ENCODE data around the gene MMP24.
A peak's percentile ranks its signal among the peaks of the same experiment; 100 is the strongest.

MMP24 gene

DNA sequence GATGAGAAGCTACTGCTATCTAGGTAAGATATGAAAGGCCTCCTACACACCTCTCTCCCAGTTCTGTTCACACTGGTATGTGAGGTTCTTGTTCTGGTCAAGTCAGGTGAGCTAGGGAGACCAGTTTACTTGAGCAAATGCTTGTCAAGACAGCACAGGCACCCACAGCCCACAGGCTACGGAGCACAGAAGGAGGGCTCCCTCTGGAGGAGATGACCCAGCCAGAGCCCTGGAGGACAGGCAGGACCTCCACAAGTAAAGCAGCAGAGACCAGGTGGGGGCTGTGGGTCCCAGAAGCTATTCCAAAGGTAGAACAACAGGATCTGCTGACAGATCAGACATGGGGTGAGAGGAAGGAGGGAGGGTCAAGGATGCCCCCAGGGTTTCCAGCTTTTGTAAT, 38.3 kb downstream of the MMP24 start:
- TF ChIP-seq, protein P1, sequence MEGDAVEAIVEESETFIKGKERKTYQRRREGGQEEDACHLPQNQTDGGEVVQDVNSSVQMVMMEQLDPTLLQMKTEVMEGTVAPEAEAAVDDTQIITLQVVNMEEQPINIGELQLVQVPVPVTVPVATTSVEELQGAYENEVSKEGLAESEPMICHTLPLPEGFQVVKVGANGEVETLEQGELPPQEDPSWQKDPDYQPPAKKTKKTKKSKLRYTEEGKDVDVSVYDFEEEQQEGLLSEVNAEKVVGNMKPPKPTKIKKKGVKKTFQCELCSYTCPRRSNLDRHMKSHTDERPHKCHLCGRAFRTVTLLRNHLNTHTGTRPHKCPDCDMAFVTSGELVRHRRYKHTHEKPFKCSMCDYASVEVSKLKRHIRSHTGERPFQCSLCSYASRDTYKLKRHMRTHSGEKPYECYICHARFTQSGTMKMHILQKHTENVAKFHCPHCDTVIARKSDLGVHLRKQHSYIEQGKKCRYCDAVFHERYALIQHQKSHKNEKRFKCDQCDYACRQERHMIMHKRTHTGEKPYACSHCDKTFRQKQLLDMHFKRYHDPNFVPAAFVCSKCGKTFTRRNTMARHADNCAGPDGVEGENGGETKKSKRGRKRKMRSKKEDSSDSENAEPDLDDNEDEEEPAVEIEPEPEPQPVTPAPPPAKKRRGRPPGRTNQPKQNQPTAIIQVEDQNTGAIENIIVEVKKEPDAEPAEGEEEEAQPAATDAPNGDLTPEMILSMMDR (conservative IDR thresholded peaks at IDR 0.05; ENCODE audit: low read depth), result no peak; the same call in 1 of the 2 replicates
- POLR2A ChIA-PET (ENCODE audit: low non-redundant PET), result no interaction called here
- CTCF ChIA-PET, result interaction anchor here (0.6 to 2.7 kb wide), 10 partner anchors 8 to 359 kb away, joined by 3 to 14 read pairs (median 3); partner anchors contain the start of gene EDEM2
- no peak for DNase-seq (ENCODE audit: low spot score)
- peak overlapping the region; percentile 89; the same call in 1 of the 2 replicates for H3K27ac ChIP-seq

DNA sequence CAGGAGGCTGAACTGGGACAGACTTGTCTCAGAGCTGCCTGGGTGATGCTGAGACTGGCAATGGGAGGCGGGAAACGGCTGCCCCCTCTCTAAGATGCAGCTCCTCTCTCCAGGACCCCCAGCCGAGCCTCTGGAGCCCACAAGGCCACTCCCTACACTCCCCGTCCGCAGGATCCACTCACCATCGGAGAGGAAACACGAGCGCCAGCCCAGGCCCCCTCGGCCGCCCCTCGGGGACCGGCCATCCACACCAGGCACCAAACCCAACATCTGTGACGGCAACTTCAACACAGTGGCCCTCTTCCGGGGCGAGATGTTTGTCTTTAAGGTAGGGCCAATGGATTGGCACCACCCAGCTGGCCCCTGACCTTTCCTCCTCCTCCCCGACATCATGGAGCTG, 40.6 kb downstream of the MMP24 start:
- no peak for DNase-seq (ENCODE audit: low spot score)
- no peak overlapping the region; the same call in 1 of the 2 replicates for H3K27ac ChIP-seq
- CTCF ChIA-PET, result interaction anchor here (0.6 to 1.3 kb wide), 2 partner anchors 53 to 122 kb away, joined by 4 to 8 read pairs; no protein-coding TSS in a partner anchor
- TF ChIP-seq, protein P1 (conservative IDR thresholded peaks at IDR 0.05; ENCODE audit: low read depth), result no peak
- POLR2A ChIA-PET (ENCODE audit: low non-redundant PET), result no interaction called here

DNA sequence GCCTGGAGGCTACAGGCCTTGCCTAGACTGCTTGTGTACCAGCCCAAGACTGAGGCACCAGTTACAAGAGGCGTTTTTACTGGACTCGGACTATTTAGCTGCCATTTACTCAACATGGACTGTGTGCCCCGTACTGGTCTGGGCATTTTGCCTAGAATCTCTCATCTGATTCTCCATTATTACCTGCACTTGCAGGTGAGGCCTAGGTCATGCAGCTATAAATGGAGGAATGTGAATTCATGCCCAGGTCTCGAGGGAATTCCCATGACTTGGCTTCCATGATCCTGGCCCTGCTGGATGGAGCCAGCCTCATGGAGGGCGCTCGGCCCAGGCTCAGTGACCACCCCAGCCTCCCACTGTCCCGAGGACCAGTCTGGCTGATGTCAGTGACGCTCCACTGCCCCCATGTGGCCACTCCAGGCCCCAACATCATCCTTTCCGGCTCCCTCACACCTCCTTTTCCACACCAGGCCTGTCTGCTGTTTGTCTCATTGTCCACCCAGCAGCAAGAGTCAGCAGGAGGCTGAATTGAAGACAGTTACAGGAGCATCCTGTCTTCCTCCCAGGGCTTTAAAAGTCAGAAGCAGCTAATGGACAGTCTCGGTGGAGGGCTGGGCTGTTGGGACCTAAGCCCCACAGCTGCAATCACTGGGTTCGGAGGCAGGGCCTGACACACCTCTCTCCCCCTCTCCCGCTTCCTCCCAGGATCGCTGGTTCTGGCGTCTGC, 42.7 kb downstream of the MMP24 start:
- TF ChIP-seq, protein P1 (conservative IDR thresholded peaks at IDR 0.05; ENCODE audit: low read depth), result peak; percentile 93
- peak; percentile 80 for DNase-seq (ENCODE audit: low spot score)
- ChIA-PET CTCF (interaction anchor here (0.5 to 1.8 kb wide), 20 partner anchors 8 to 698 kb away, joined by 3 to 21 read pairs (median 3); no protein-coding TSS in a partner anchor), POLR2A (ENCODE audit: low non-redundant PET) (no interaction called here)
- H3K27ac ChIP-seq, result peak overlapping the region; percentile 9

DNA sequence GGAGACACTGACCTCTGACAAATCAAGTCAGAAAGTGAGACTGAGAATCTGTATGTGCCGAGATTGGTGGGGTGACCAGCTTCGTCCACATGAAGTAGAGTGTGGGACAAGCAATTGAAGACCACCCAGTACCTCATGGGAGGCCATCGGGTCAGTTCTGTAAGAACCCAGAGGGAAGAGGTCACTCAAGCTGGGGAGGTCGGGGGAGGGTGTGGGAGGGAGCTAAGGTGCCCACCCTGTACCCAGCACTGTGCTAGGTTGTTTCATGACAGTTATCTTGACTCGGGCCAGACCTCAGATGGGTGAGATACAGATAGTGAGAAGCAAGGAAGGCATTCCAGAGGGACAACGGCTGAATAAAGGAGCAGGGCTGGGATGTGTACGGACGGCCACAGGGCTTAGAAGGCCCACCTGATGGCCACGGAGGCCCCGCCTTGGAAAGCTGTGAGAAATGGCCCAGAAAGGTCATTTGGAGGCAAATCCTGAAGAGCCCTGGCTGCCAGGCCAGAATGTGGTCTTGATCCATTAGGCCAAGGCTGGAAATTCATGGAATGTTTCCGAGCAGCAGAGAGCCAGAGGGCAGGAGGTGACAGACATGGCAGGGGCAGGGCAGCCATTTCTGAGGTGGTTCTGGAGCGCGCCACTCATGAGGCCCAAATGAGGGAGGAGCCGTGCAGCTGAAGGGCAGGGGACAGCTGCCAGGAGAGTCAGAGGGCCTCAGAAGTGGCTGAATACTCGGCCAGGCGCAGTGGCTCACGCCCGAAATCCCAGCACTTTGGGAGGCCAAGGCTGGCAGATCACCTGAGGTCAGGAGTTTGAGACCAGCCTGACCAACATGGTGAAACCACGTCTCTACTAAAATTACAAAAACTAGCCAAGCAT, 43.8 kb downstream of the MMP24 start:
- DNase-seq (ENCODE audit: low spot score), result no peak
- TF ChIP-seq, protein P1 (conservative IDR thresholded peaks at IDR 0.05; ENCODE audit: low read depth), result no peak
- H3K27ac ChIP-seq, result peak overlapping the region; percentile 24; the same call in 1 of the 2 replicates
- CTCF ChIA-PET, result interaction anchor here (0.6 to 1.8 kb wide), 11 partner anchors 9 to 180 kb away, joined by 3 to 21 read pairs (median 3); no protein-coding TSS in a partner anchor
- POLR2A ChIA-PET (ENCODE audit: low non-redundant PET), result no interaction called here

DNA sequence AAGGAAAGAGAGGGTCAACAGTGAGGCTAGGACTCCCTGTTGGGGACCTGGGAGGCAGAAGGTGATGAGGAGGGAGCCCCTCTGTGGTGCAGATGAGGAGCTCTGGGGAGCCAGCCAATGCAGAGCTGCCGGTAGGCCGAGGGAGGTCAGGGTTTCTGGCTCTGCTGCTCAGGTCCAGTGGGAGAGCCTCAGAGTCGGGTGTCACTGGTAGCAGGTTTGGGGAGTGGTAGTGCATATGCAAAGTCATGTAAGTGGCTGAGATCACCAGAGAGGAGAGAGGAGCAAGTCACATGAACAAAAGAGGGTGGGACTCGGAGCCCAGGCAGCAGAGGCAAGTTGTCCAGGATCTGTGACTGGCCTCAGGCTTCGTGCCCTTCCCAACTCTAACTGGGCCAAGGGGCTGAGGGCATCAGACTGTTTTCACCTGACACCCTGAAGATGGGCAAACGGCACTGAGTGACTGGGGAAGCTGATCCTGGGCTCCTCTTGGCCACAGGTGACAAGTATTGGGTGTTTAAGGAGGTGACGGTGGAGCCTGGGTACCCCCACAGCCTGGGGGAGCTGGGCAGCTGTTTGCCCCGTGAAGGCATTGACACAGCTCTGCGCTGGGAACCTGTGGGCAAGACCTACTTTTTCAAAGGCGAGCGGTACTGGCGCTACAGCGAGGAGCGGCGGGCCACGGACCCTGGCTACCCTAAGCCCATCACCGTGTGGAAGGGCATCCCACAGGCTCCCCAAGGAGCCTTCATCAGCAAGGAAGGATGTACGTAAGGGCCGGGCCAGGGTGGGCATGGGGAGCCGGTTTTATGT, 44.8 kb downstream of the MMP24 start:
- CTCF ChIA-PET, result interaction anchor here (0.6 to 2.8 kb wide), 3 partner anchors 13 to 126 kb away, joined by 3 to 12 read pairs (median 3); partner anchors contain the start of gene EIF6
- peak overlapping the region; percentile 24 for H3K27ac ChIP-seq
- DNase-seq (ENCODE audit: low spot score), result no peak
- TF ChIP-seq, protein P1 (conservative IDR thresholded peaks at IDR 0.05; ENCODE audit: low read depth), result no peak
- POLR2A ChIA-PET (ENCODE audit: low non-redundant PET), result no interaction called here

Measured in RWPE1 (cell line).